ENCODE data around the gene MGST3.

GRCh38 chr1:165598676-165599059 is 32.4 kb upstream of the MGST3 start:
- no peak for TF ChIP-seq CTCF (conservative IDR thresholded peaks at IDR 0.05; ENCODE audit: low read length)
- no peak for TF ChIP-seq EZH2phosphoT487 (IDR thresholded peaks at IDR 0.05; ENCODE audit: borderline replicate concordance)
